Urinary bladder (tissue), 4 donors: Measurements from ENCODE around the gene ZIC5. TPM values are rescaled to one million over a fixed set of nuclear protein-coding genes. Genes with fewer than 3 reads are reported as not detected.

Experiments used
- DNase-seq: peaks from one replicate; pipeline ENCODE4 v3.0.0-alpha.2; 2015; ENCODE audit errors: extremely low spot score
- H3K27ac ChIP-seq: one replicate; pipeline ENCODE4 v1.5.1; 2013; ENCODE audit warnings: low read depth, mild to moderate bottlenecking, moderate library complexity
- H3K36me3 ChIP-seq: one replicate; pipeline ENCODE4 v1.6.1; 2013; ENCODE audit warnings: mild to moderate bottlenecking, moderate library complexity; ENCODE audit not compliant: insufficient read depth
- H3K4me1 ChIP-seq: one replicate; pipeline ENCODE4 v1.6.1; 2013; ENCODE audit warnings: mild to moderate bottlenecking, moderate library complexity; ENCODE audit not compliant: insufficient read depth
- H3K4me3 ChIP-seq: one replicate; pipeline ENCODE4 v1.5.1; 2013; ENCODE audit warnings: low read depth, low read length
- WGBS: extraction: QIAGEN DNeasy Blood & Tissue Kit; methylation state at CpG from one replicate; pipeline ENCODE4 v1.1.7; 2013; 5-methylcytosine and 5-hydroxymethylcytosine counted together
- polyA plus RNA-seq: library from polyadenylated mRNA; stranded (reverse); fragments of 200-250 nt; gene quantifications from one replicate; pipeline ENCODE4 v1.2.3, GENCODE V29; 2013
- total RNA-seq: library from RNA; depleted of rRNA; stranded (reverse); fragments of >200 nt; gene quantifications from one replicate; pipeline ENCODE4 v1.2.3, GENCODE V29; 2014
- donor health status: healthy with polysubstance abuse.
- donor health status: healthy.

ZIC5 gene
- total RNA-seq (not detected), polyA plus RNA-seq (not detected)

GRCh38 chr13:99971576-99972189 is at the start of gene ZIC5:
Gene ZIC5 (minus strand): TSS chr13:99971767. CDS start chr13:99971603, 164 bp downstream.
- WGBS, result 3% methylated on average over 41 of the region's 41 CpGs
- Histone ChIP-seq H3K4me1 (no peaks in the 10 kb centered on the region), H3K4me3 (peak within 1 kb of the TSS; percentile 43), H3K36me3 (no peaks in the 10 kb centered on the region), H3K27ac (no peak within 1 kb of the TSS)
- no peak for DNase-seq

- no peak overlapping the region for H3K27ac ChIP-seq
- H3K36me3 ChIP-seq, result no peaks in the 10 kb centered on the region
- H3K4me3 ChIP-seq, result no peak overlapping the region
- H3K4me1 ChIP-seq, result no peaks in the 10 kb centered on the region
- 92% methylated on average over 3 of the region's 3 CpGs for WGBS
- DNase-seq, result no peak
These were observed 48.3 kb upstream of the ZIC5 start for GRCh38 chr13:100019780-100020356.

- no peak overlapping the region for H3K4me3 ChIP-seq
- no peaks in the 10 kb centered on the region for H3K36me3 ChIP-seq
- no peak overlapping the region for H3K27ac ChIP-seq
- 87% methylated on average over 1 of the region's 1 CpG for WGBS
- H3K4me1 ChIP-seq, result no peaks in the 10 kb centered on the region
- DNase-seq, result no peak
These were observed 43.1 kb upstream of the ZIC5 start for GRCh38 chr13:100014621-100015020.

DNA sequence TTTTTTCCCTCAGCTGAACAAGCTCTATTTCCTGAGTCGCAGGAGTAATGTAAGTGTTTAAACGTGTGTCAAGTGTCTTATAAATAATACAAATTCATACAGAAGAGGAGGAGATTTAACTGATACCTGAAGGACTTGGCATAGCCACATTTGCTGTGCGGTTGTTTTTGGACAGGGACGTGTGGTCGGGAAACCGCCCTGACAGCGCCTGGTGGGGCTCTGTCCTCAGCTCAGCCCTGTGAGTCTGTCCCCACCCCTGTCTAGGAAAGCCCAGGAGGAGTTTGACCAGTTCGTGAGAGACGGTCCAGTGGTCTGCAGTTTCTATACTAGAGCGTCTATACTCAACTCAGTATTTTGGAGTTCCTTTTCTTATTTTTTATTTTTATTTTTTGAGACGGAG is 26.7 kb upstream of the ZIC5 start:
- Histone ChIP-seq H3K4me3 (no peak overlapping the region), H3K27ac (no peak overlapping the region), H3K4me1 (no peaks in the 10 kb centered on the region), H3K36me3 (no peaks in the 10 kb centered on the region)
- 90% methylated on average over 11 of the region's 11 CpGs for WGBS
- DNase-seq, result no peak

- no peak for DNase-seq
- H3K4me3 ChIP-seq, result no peak overlapping the region
- WGBS, result 38% methylated on average over 40 of the region's 40 CpGs
- no peaks in the 10 kb centered on the region for H3K4me1 ChIP-seq
- H3K36me3 ChIP-seq, result no peaks in the 10 kb centered on the region
- H3K27ac ChIP-seq, result no peak overlapping the region
These were observed 26.2 kb upstream of the ZIC5 start for GRCh38 chr13:99997702-99998214.

GRCh38 chr13:99996381-99996973 is 24.9 kb upstream of the ZIC5 start:
- no peak overlapping the region for H3K27ac ChIP-seq
- H3K4me1 ChIP-seq, result no peaks in the 10 kb centered on the region
- H3K36me3 ChIP-seq, result no peaks in the 10 kb centered on the region
- DNase-seq, result no peak
- H3K4me3 ChIP-seq, result no peak overlapping the region
- 17% methylated on average over 8 of the region's 8 CpGs for WGBS

GRCh38 chr13:99995589-99996380 is 24.2 kb upstream of the ZIC5 start:
- Histone ChIP-seq H3K4me1 (no peaks in the 10 kb centered on the region), H3K4me3 (no peak overlapping the region), H3K27ac (no peak overlapping the region), H3K36me3 (no peaks in the 10 kb centered on the region)
- 7% methylated on average over 21 of the region's 21 CpGs for WGBS
- no peak for DNase-seq

DNA sequence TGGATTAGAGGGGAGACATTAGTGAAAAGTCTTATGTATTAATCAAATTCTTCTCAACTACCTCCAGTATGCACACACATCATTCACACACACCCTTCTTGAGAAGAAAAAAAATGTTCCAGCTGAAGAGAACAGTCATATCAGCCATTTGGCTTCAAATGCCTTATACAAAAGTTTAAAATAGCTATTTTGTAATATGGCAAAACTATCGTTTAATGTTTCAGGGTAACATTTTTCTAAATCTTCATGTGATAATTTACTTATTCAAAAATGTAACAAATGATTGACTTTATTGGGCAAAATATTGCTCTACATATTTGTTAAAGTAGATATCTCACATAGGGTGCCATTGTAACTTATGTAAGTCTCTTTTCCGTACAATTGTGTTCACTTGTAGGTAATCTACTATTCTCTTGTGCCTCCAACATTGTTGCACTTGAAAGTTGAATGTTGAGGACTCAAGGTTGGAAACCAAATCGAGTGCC is 23.6 kb upstream of the ZIC5 start:
- no peaks in the 10 kb centered on the region for H3K36me3 ChIP-seq
- no peak for DNase-seq
- H3K4me3 ChIP-seq, result no peak overlapping the region
- no peaks in the 10 kb centered on the region for H3K4me1 ChIP-seq
- WGBS, result 20% methylated on average over 3 of the region's 3 CpGs
- no peak overlapping the region for H3K27ac ChIP-seq

- Histone ChIP-seq H3K4me3 (no peak overlapping the region), H3K27ac (no peak overlapping the region), H3K4me1 (no peaks in the 10 kb centered on the region), H3K36me3 (no peaks in the 10 kb centered on the region)
- no peak for DNase-seq
- 12% methylated on average over 1 of the region's 1 CpG for WGBS
These were observed 23.1 kb upstream of the ZIC5 start for GRCh38 chr13:99994638-99995020.

- Histone ChIP-seq H3K27ac (no peak overlapping the region), H3K36me3 (no peaks in the 10 kb centered on the region), H3K4me3 (no peak overlapping the region), H3K4me1 (no peaks in the 10 kb centered on the region)
- 12% methylated on average over 9 of the region's 9 CpGs for WGBS
- no peak for DNase-seq
These were observed 22.4 kb upstream of the ZIC5 start for GRCh38 chr13:99993660-99994637.

DNA sequence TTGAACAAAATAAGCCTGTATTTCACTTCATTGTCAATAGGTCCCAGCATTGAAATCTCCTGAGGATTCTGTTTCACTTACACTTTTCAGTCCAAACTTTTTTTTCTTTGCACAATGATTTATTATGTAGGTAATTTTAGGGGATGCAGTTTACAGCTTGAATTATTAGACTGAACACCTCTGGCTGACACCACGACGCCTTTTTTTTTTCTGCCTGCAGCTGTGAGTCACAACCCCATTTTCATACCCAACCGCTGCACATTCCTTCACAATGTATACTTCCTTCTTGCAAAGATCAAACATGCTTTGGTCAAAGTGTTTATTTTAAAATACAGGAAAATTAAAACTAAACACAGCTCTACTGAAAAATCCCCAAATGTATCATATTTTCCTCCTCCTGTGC is 21.4 kb upstream of the ZIC5 start:
- Histone ChIP-seq H3K36me3 (no peaks in the 10 kb centered on the region), H3K4me1 (no peaks in the 10 kb centered on the region), H3K4me3 (no peak overlapping the region), H3K27ac (no peak overlapping the region)
- DNase-seq, result no peak
- 5% methylated on average over 3 of the region's 3 CpGs for WGBS

DNA sequence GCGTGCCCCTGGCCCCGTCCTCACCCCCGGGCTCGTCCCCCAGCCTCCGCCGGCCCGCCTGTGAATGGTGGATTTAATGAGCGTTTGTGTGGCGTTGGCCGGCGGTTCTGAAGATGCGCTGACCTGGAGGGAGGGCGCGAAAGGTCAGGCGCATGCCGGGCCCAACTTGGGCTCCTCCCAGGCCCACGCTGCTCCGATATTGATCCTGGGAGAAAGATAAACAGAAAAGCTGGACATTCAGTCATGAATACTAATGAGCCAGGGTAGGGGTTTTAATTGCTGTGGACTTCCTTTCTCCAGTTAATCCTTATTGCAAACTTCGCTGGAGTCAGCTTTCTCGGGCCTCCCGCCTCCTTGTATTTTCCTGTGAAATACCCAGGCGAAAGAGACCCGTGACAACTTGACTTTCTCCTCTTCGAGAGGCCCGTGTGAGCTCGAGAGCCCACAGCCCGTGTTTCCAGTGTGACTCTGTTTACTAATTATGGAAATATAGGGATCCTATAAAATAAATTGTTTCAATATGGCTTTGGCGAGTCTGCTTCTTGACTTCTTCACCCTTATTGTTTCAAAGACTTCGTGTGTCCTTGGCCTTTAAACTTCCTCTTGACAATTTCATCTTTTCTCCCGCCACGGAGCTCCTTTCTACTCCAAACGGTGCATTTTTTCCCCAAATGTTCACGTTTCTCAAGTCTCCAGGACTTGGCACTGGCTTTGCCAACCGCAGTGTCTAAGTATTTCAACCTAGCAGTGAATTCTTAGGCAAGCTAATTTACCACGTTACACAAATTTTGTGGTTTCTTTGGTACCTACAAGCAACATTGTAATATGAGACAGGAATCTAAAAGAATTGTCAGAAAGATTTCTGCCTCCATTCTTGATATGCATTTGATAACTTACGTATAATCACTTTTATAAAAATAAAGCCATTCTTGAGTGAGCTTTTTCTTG is 20.5 kb upstream of the ZIC5 start:
- H3K36me3 ChIP-seq, result no peaks in the 10 kb centered on the region
- WGBS, result 8% methylated on average over 36 of the region's 36 CpGs
- DNase-seq, result no peak
- no peak overlapping the region for H3K27ac ChIP-seq
- no peak overlapping the region for H3K4me3 ChIP-seq
- no peaks in the 10 kb centered on the region for H3K4me1 ChIP-seq
